Ectodermal cell (in vitro differentiated cells): Measurements from ENCODE around the gene SLC6A11.

Source experiments
- H3K27ac ChIP-seq: 2 replicates; pipeline ENCODE4 v1.7.0; 2013; ENCODE audit warnings: mild to moderate bottlenecking, low read depth, low read length; ENCODE audit not compliant: insufficient read depth, poor library complexity, severe bottlenecking
- H3K27me3 ChIP-seq: 2 replicates; pipeline ENCODE4 v1.7.0; 2013; ENCODE audit warnings: mild to moderate bottlenecking, low read length; ENCODE audit not compliant: insufficient read depth, control insufficient read depth, poor library complexity, severe bottlenecking
- H3K36me3 ChIP-seq: one replicate; pipeline ENCODE4 v1.7.0; 2013; ENCODE audit warnings: low read length; ENCODE audit not compliant: control insufficient read depth, insufficient read depth
- H3K4me1 ChIP-seq: one replicate; pipeline ENCODE4 v1.7.0; 2013; ENCODE audit warnings: low read length; ENCODE audit not compliant: control insufficient read depth, insufficient read depth
- H3K4me3 ChIP-seq: 2 replicates; pipeline ENCODE4 v1.7.0; 2013; ENCODE audit warnings: low read depth, low read length, control low read depth; ENCODE audit not compliant: insufficient read depth
- H3K9me3 ChIP-seq: 2 replicates; pipeline ENCODE4 v1.7.0; 2013; ENCODE audit warnings: mild to moderate bottlenecking, low read length, moderate library complexity; ENCODE audit not compliant: control insufficient read depth
- WGBS, 2 experiments: methylation state at CpG; one replicate each; pipeline ENCODE4 v1.1.7; 2013; ENCODE audit warnings: missing lambda C conversion rate in 2 of 2; 5-methylcytosine and 5-hydroxymethylcytosine counted together

The SLC6A11 gene

DNA sequence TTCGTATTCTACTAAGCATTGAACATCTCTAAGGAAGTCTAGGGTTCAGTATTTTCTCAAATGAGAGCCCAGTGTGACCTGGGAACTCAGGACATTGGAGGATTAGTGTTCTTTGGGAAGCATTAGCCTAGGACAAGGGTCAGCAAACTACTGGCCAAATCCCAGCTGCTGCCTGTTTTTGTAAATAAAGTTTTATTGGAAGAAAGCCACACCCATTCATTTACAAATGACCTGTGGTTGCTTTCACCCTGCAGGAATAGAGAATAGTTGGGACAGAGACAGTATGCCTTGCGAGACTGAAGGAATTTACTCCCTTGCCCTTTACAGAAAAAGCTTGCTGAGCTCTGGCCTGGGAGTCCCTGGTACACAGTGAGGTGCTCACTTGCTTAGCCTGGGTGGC is 20.6 kb downstream of the SLC6A11 start:
- H3K27me3 ChIP-seq: no peaks in the 10 kb centered on the region
- H3K36me3 ChIP-seq: no peaks in the 10 kb centered on the region
- H3K9me3 ChIP-seq: no peaks in the 10 kb centered on the region
- H3K27ac ChIP-seq: no peak overlapping the region
- H3K4me1 ChIP-seq: peaks cover 3% of the 10 kb centered on the region
- 75 to 88% methylated on average over 2 of the region's 2 CpGs for WGBS, 2 experiments
- no peak overlapping the region for H3K4me3 ChIP-seq

DNA sequence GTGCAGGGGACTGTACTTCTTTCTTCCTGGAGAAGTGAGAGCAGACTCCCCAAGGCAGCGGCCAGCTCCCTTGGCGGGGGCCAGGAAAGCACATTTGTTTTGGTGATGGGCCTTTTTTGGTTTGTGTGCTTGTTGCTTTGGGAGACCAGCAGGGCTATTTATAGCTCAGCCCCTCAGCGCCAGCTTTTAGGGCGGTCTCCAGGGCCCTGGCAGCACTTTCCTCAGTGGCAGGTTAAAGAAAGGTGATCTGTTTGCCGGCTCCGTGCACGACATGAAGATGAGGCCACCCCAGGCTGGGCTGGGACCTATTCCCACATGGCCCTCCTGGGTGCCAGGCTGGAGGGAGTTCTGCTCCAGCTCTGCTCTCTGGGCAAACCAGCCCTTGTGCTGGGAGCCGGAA is 21.8 kb downstream of the SLC6A11 start:
- no peaks in the 10 kb centered on the region for H3K36me3 ChIP-seq

DNA sequence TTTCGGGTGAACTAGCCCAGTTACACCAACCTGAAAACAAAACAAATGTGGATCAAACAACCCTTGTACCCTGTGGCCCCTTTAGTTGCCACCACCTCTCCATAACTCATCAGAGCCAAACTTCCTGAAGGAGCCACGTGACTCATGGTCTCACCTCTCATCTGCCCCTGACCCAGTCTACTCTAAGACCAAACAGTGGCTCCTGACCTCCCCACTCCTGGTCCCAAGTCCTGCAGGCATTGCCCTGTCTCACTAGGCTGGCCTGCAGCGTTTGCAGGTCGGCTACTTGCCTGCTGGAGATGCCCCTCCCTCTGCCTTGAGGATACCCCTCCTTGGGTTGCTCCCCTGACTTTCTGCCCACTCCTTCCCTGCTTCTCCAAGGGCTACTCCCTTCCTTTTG is 23.1 kb downstream of the SLC6A11 start:
- Histone ChIP-seq H3K4me1 (peaks cover 3% of the 10 kb centered on the region), H3K27me3 (no peaks in the 10 kb centered on the region), H3K36me3 (no peaks in the 10 kb centered on the region), H3K9me3 (no peaks in the 10 kb centered on the region), H3K4me3 (no peak overlapping the region), H3K27ac (no peak overlapping the region)
- 90 to 97% methylated on average over 4 of the region's 4 CpGs for WGBS, 2 experiments

More for the DNA sequence above, 21.8 kb downstream of the SLC6A11 start:
- Histone ChIP-seq H3K4me1 (peaks cover 3% of the 10 kb centered on the region), H3K9me3 (no peaks in the 10 kb centered on the region), H3K4me3 (no peak overlapping the region), H3K27ac (no peak overlapping the region), H3K27me3 (no peaks in the 10 kb centered on the region)
- 88 to 90% methylated on average over 8 of the region's 8 CpGs for WGBS, 2 experiments

DNA sequence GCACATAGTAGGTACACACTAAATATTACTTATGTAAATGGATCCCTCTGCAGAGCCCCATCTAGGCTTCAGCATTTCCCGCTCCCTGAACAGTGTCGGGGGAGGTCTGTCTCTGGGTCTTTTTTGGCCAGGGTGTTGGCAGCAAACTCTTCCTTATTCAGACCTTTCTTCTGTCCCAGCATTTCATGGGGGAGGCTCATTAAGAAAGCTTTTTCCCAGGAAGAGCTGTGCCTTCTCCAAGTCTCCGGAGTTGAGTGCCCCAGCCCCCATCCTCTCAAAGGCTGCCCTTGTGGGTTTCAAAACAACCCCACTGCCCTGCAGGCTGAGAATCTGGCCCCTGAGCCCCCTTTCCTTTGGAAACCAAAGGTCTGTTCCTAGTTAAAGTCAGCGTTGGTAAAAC is 25.1 kb downstream of the SLC6A11 start:
- Histone ChIP-seq H3K4me1 (peaks cover 3% of the 10 kb centered on the region), H3K9me3 (no peaks in the 10 kb centered on the region), H3K27me3 (no peaks in the 10 kb centered on the region), H3K4me3 (no peak overlapping the region), H3K36me3 (no peaks in the 10 kb centered on the region), H3K27ac (no peak overlapping the region)
- WGBS, 2 experiments: 81 to 85% methylated on average over 4 of the region's 4 CpGs

DNA sequence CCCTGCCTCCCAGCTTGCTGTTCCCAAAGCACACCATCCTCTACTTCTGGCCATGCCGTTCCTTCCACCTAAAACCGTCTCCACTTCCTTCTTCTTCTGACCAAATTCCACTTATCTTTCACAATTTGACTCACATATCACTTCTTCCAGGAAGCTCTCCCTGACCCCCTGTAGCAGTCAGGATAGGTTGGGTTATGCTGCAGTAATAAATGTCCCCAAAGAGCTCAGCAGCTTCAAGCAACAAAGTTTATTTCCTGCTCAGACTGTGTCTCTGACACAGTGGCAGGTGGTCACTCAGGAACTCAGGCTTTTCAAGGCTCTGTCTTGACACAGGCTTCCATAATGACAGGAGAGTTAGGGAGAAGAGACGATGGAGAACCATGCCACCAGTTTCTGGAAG is 27.4 kb downstream of the SLC6A11 start:
- Histone ChIP-seq H3K36me3 (no peaks in the 10 kb centered on the region), H3K9me3 (no peaks in the 10 kb centered on the region), H3K4me3 (no peak overlapping the region), H3K4me1 (peaks cover 3% of the 10 kb centered on the region), H3K27ac (no peak overlapping the region), H3K27me3 (no peaks in the 10 kb centered on the region)
- 93 to 97% methylated on average over 3 of the region's 3 CpGs for WGBS, 2 experiments

DNA sequence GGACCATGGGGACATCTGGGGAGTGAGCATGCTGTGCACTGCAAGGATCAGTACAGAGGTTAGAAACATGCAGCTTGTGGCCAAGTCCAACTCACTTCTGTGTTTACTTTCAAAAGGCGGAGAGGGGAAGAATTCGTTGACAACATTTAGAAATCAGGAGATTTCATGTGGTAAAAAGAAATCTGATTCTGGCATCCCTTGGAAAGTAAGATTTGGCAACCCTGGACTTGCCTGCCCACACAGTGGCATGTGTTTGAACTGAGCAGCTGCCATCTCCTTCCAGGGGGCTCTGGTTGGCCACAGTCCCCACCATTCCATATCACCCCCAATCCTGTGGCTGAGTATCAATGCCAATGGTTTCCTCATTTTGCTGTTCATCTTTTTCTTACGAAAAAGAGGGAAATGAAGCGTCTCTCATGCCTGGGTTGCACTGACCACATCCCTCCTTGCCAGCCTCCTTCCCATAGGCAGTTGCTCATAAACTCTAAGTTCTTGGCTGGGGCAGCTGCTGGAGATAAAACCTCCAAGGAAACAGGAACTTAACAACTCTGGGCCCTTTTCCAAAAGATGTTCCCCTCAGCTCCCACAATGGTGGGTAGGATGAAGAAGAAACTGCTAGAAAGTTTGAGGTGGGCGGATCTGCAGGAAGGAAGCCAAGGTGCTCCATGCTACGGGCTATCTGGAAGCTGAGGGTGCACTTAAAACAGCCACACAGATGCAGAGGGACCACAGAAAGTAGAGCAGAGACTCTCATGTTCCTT is 29.2 kb downstream of the SLC6A11 start:
- H3K27ac ChIP-seq: no peak overlapping the region
- no peaks in the 10 kb centered on the region for H3K9me3 ChIP-seq
- WGBS, 2 experiments: 89 to 90% methylated on average over 6 of the region's 6 CpGs
- no peaks in the 10 kb centered on the region for H3K27me3 ChIP-seq
- no peak overlapping the region for H3K4me3 ChIP-seq
- peaks cover 3% of the 10 kb centered on the region for H3K4me1 ChIP-seq
- no peaks in the 10 kb centered on the region for H3K36me3 ChIP-seq

DNA sequence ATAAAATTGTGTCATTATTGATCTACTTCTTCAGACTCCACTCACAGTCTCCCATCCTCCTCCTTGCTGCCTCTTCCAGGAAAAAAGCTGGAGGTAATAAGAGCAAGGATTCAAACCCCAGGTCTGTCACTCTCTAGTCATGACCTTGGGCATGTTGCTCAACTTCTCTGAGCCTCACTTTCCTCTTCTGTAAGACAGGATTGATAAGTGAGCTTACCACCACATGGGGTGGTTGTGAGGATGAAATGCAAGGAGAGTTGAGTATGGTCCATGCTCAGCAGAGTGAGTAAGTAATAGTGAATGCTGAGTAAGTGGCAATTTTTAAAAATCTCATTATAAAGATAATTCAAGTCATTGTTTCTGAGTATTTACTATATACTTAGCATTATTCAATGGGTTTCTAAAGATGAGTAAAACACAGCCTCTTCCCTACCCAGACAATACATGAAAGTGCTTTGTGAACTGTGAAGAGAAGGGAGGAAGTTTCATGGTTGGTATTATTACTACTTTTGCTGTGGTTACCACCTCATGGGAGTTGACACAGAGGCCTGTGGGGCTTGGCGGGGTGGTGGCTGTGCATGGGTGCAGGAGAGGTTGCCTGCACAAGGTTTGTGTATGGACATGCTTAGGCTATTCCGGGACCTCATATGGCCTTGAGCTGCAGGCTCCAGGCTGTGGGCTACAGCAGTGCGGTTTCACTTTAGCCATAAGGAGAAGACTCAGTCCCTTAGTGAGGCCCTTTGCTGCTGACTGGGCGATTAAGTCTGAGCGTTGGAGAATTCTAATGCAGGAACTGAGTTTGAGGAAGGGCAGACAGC is 30.0 kb downstream of the SLC6A11 start:
- Histone ChIP-seq H3K4me1 (peaks cover 4% of the 10 kb centered on the region), H3K27ac (no peak overlapping the region), H3K4me3 (no peak overlapping the region), H3K9me3 (no peaks in the 10 kb centered on the region), H3K27me3 (no peaks in the 10 kb centered on the region), H3K36me3 (no peaks in the 10 kb centered on the region)
- WGBS, 2 experiments: 91 to 94% methylated on average over 5 of the region's 5 CpGs

DNA sequence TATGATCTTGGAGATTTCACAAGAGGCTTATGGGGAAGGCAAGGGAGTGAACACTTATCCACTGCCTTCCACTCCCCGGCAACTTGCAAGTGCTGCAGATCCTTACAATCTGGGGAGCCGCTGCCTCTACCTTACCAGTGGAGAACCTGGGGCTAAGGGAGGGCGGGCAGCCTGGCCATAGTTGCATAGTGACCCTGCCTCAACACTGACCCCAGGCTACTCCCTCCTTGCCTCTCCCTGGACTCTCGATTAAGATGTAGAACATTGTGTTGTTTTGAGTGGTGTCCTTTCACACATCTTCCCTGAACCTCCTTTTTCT is 30.6 kb downstream of the SLC6A11 start:
- 91 to 93% methylated on average over 3 to 4 of the region's 4 CpGs for WGBS, 2 experiments
- H3K36me3 ChIP-seq: no peaks in the 10 kb centered on the region
- H3K9me3 ChIP-seq: no peaks in the 10 kb centered on the region
- peaks cover 4% of the 10 kb centered on the region for H3K4me1 ChIP-seq
- H3K27ac ChIP-seq: no peak overlapping the region
- no peaks in the 10 kb centered on the region for H3K27me3 ChIP-seq
- H3K4me3 ChIP-seq: no peak overlapping the region

DNA sequence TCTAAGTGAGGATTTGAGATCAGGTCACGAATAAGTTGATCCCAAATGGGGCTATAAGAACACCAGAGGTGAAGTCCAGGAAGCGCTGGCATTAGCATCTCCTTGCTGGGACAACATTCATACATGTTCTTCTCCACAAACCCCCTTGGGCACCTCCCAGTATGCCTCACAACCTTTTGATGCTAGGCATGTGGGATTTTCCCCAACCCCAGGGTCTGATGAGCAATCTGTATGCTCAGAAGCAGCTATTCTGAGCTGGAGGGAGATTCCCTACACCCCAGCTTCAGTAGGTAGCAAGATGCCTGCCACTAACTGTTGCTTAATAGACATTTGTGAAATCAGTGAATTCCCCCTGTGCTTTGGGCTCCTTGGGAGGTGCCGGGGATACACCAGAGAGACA is 32.2 kb downstream of the SLC6A11 start:
- Histone ChIP-seq H3K27me3 (no peaks in the 10 kb centered on the region), H3K27ac (no peak overlapping the region), H3K4me1 (peaks cover 4% of the 10 kb centered on the region), H3K4me3 (no peak overlapping the region), H3K9me3 (no peaks in the 10 kb centered on the region), H3K36me3 (no peaks in the 10 kb centered on the region)
- 90 to 92% methylated on average over 3 of the region's 3 CpGs for WGBS, 2 experiments

DNA sequence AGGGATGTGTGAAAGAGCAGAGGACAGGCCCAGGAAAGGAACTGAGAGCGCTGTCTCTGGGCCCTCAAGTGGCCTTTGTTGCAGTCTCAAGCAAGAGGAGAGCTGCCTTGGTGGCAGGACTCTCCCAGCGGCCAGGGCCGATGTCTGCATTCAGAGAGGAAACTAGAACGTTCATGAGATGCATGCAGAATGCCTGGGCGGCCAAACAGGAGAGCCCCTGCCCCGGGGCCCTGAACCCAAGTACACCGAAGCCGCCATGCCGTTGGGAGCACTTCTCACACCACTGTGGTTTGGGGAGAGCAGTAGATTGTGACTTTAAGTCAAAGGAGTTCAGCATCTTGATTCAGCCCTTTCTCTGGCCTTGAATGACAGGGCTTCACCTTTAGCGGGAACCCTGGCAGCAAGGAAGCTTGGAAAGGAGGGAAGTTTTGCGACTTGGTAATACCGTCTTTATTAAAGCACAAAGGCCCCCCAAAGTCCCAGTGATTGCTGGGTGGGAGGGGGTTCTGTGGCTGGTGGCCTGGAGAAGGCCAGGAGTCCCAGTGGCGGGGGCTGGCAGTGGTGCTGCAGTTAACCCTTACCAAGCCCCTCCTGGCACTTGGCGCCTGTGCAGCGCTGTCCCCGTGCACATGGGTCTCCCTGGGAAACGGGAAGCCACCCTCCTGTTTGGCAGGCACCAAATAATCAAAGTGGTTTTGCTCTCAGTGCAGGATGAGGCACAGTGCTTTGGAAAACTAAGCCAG is 36.2 kb downstream of the SLC6A11 start:
- H3K36me3 ChIP-seq: no peaks in the 10 kb centered on the region
- H3K27me3 ChIP-seq: peaks cover 5% of the 10 kb centered on the region
- H3K9me3 ChIP-seq: no peaks in the 10 kb centered on the region
- H3K4me3 ChIP-seq: no peak overlapping the region
- H3K27ac ChIP-seq: no peak overlapping the region
- 86 to 87% methylated on average over 17 of the region's 17 CpGs for WGBS, 2 experiments
- peaks cover 4% of the 10 kb centered on the region for H3K4me1 ChIP-seq
